ENCODE data around the gene GARS1.

- TF ChIP-seq CTCF (IDR thresholded peaks at IDR 0.05) = no peak
- TF ChIP-seq POLR2A (IDR thresholded peaks at IDR 0.05) = no peak
Measured at GRCh38 chr7:30567081-30567480, 27.6 kb upstream of the GARS1 start.
